CD4-positive, CD25-positive, alpha-beta regulatory T cell (primary cell): Measurements from ENCODE around the gene ETV1. TPM values are rescaled to one million over a fixed set of nuclear protein-coding genes. Genes with fewer than 3 reads are reported as not detected.

Source experiments
- ATAC-seq, 2 donors: fragments of 150-1000 bp; cut with Tn5 transposase; one replicate each; pipeline ENCODE4 v1.10.0; 2021; ENCODE audit warnings: low read depth in 2 of 2, moderate number of reproducible peaks in 2 of 2, moderate library complexity in 1 of 2
- DNase-seq, 3 donors: peaks; one replicate each; pipeline versions ENCODE4 v3.0.0 to v3.0.0-alpha.2; 2012 to 2022; ENCODE audit warnings: mixed read lengths in 1 of 3
- H3K27ac ChIP-seq: one replicate; pipeline ENCODE4 v1.7.0; 2013; ENCODE audit warnings: mild to moderate bottlenecking, low read length; ENCODE audit not compliant: insufficient read depth, poor library complexity, severe bottlenecking
- H3K27me3 ChIP-seq: one replicate; pipeline ENCODE4 v1.7.0; 2013; ENCODE audit warnings: low read length; ENCODE audit not compliant: control insufficient read depth, insufficient read depth
- H3K36me3 ChIP-seq: one replicate; pipeline ENCODE4 v1.7.0; 2013; ENCODE audit warnings: mild to moderate bottlenecking, low read length, moderate library complexity; ENCODE audit not compliant: control insufficient read depth, insufficient read depth
- H3K4me1 ChIP-seq: 2 replicates; pipeline ENCODE4 v1.7.0; 2013; ENCODE audit warnings: mild to moderate bottlenecking, low read length; ENCODE audit not compliant: insufficient read depth, control insufficient read depth, poor library complexity, severe bottlenecking
- H3K4me3 ChIP-seq: one replicate; pipeline ENCODE4 v1.7.0; 2013; ENCODE audit warnings: low read depth, mild to moderate bottlenecking, low read length, moderate library complexity
- H3K9me3 ChIP-seq, 2 experiments: 1 replicate in 1 of 2; 2 replicates in 1 of 2; pipeline ENCODE4 v1.7.0; 2013; ENCODE audit warnings: low read length in 2 of 2, mild to moderate bottlenecking in 1 of 2, moderate library complexity in 1 of 2; ENCODE audit not compliant: control insufficient read depth in 2 of 2
- H3K27ac Mint-ChIP-seq, 3 donors: one replicate each; pipeline ENCODE4 v1.8.0; 2020 to 2022; ENCODE audit warnings: mild to moderate bottlenecking in 3 of 3, mixed read lengths in 3 of 3, moderate library complexity in 2 of 3
- H3K27me3 Mint-ChIP-seq: one replicate; pipeline ENCODE4 v1.8.0; 2022; ENCODE audit warnings: mild to moderate bottlenecking, mixed read lengths
- H3K36me3 Mint-ChIP-seq: one replicate; pipeline ENCODE4 v1.8.0; 2020; ENCODE audit warnings: mixed read lengths
- H3K4me1 Mint-ChIP-seq, 4 donors: one replicate each; pipeline ENCODE4 v1.8.0; 2020 to 2022; ENCODE audit warnings: mixed read lengths in 4 of 4, mild to moderate bottlenecking in 1 of 4
- H3K4me3 Mint-ChIP-seq, 4 donors: one replicate each; pipeline ENCODE4 v1.8.0; 2020 to 2022; ENCODE audit warnings: mild to moderate bottlenecking in 4 of 4, mixed read lengths in 4 of 4, moderate library complexity in 3 of 4
- H3K9me3 Mint-ChIP-seq, 7 donors: one replicate each; pipeline ENCODE4 v1.8.0; 2020 to 2022; ENCODE audit warnings: mixed read lengths in 7 of 7, mild to moderate bottlenecking in 3 of 7, moderate library complexity in 2 of 7
- polyA plus RNA-seq, 4 donors: library from polyadenylated mRNA; unstranded; fragments of 300-500 nt; fragmentation: Illumina TruSeq; gene quantifications; one replicate each; pipeline ENCODE4 v1.2.3, GENCODE V29; 2021
- total RNA-seq: library from RNA; stranded (reverse); gene quantifications from one replicate; pipeline ENCODE4 v1.2.3, GENCODE V29; 2022

ETV1 gene
- total and polyA plus RNA-seq, 5 donors from 2014 or later, result 0.07 to 1.2 (median 0.48) TPM; not detected in 1

DNA sequence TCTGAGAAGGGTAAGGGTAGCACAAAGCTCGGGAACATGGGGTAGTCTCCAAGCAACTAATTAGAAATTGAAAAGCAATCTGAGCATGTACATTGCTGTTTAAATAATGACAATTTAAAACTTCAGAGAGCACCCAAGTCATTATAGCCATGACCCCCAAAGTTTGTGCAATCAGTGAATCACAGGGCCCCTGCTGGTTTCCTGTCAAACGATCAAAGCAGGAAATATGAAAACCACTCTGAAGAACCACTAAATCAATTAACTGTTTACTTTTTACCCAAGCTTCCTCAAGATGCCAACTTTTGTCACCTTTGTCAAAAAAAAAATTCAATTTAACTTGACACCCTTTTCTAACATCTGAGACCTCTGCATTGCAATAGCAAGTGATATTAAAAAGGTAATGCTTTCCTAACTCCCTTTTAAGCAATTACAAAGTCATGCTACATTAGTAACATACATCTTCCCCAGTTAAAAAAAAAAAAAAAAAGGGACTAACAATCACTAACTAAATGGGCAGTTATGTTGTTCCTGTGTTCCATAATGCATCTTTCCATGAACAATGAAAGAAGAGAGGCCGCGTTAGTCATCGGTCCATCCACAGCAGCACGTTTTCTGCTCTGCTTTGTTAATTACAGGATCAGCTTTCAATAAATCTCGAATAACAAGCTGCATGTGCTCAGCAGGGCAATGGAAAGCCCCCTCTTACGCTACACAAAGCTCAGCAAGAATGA lies 80.6 kb downstream of the ETV1 start:
- peak overlapping the region in 1 of 3 donors; percentile 72 for H3K27ac Mint-ChIP-seq
- H3K27me3 Mint-ChIP-seq, result no peaks in the 10 kb centered on the region
- no peaks in the 10 kb centered on the region for H3K36me3 Mint-ChIP-seq
- ATAC-seq (no peak), DNase-seq (peak in 2 of 3 donors; percentile 1 to 4)
- peak overlapping the region in 1 of 4 donors; percentile 2 for H3K4me3 Mint-ChIP-seq
- peaks cover 0 to 4% (median 0%) of the 10 kb centered on the region in 7 donors for H3K9me3 Mint-ChIP-seq
- Histone ChIP-seq H3K4me3 (peak overlapping the region; percentile 9), H3K4me1 (peaks cover 17% of the 10 kb centered on the region), H3K9me3 (no peaks in the 10 kb centered on the region), H3K36me3 (no peaks in the 10 kb centered on the region), H3K27ac (no peak overlapping the region), H3K27me3 (no peaks in the 10 kb centered on the region)
- peaks cover 5 to 35% (median 23%) of the 10 kb centered on the region in 4 donors for H3K4me1 Mint-ChIP-seq

DNA sequence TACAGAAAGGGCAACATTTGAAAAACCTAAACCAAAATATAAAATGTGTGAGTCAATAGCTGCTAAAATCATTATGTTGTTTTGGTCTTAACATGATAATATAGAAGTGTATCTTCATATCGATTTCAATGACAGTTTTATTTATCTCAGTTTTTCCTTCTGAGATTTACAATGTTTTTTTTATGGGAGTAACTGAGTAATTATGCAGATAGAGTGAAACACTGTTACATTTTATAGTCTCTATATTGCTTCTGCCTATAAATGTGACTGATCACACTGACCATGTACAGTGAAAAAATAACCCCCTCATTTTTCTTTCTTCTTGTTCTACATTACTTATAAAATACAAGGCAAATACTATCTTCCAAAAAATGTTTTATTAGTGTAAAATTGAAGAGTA lies 81.6 kb downstream of the ETV1 start:
- Mint-ChIP-seq H3K36me3 (no peaks in the 10 kb centered on the region), H3K4me1 (peaks cover 5 to 35% (median 23%) of the 10 kb centered on the region in 4 donors), H3K4me3 (no peak overlapping the region), H3K9me3 (peaks cover 0 to 4% (median 0%) of the 10 kb centered on the region in 7 donors), H3K27me3 (no peaks in the 10 kb centered on the region), H3K27ac (no peak overlapping the region)
- Histone ChIP-seq H3K27ac (no peak overlapping the region), H3K36me3 (no peaks in the 10 kb centered on the region), H3K4me3 (no peak overlapping the region), H3K9me3 (no peaks in the 10 kb centered on the region), H3K27me3 (no peaks in the 10 kb centered on the region), H3K4me1 (peaks cover 17% of the 10 kb centered on the region)
- no peak for DNase-seq
- ATAC-seq, result no peak

DNA sequence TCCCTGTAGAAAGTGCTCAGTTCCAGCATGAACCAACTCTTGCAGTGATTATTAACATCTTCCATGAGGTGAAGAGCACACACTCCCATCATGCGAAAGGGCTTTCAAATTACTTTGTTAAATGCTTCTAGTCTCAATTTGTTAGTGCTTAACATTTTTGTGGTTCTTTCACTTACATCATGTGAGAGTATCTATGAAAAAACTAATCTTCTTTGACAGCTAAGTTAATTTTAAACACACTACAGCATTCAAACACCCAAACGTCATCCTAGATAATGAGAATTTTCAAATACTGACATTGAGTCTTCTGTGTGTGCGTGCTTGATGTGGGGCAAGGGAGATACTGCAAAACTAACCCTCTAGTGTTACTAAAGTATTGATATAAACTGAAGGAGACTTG lies 84.8 kb downstream of the ETV1 start:
- no peaks in the 10 kb centered on the region for H3K9me3 ChIP-seq
- no peak overlapping the region for H3K27ac ChIP-seq
- H3K27me3 ChIP-seq, result no peaks in the 10 kb centered on the region
- no peak overlapping the region for H3K27ac Mint-ChIP-seq
- ATAC-seq (no peak), DNase-seq (no peak)
- peaks cover 5 to 21% (median 12%) of the 10 kb centered on the region in 4 donors for H3K4me1 Mint-ChIP-seq
- peaks cover 7% of the 10 kb centered on the region for H3K4me1 ChIP-seq
- H3K4me3 Mint-ChIP-seq, result no peak overlapping the region
- H3K4me3 ChIP-seq, result no peak overlapping the region
- no peaks in the 10 kb centered on the region for H3K36me3 Mint-ChIP-seq
- H3K27me3 Mint-ChIP-seq, result no peaks in the 10 kb centered on the region
- no peaks in the 10 kb centered on the region for H3K36me3 ChIP-seq
- H3K9me3 Mint-ChIP-seq, result peaks cover 0 to 4% (median 0%) of the 10 kb centered on the region in 7 donors

DNA sequence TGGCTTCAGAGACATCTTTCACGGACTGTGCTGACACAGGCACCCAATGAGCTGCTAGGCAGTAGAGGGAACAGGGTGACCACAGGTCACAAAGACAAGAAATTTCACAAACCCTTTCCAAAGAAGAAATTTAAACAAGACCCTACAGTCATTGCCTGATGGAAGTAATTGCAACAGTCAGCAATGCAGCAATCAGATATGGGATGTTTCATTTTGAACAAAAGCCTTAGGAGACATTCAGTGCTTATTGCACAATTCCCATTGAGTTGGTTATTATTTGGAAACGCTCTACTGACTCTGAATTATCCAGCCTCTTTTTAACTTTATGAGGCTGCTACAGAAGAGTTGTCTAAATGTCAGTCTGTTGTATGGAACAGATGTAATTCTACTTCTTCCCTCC lies 85.5 kb downstream of the ETV1 start:
- no peak overlapping the region for H3K27ac Mint-ChIP-seq
- Histone ChIP-seq H3K4me1 (peaks cover 7% of the 10 kb centered on the region), H3K4me3 (no peak overlapping the region), H3K36me3 (no peaks in the 10 kb centered on the region), H3K27ac (no peak overlapping the region), H3K9me3 (no peaks in the 10 kb centered on the region), H3K27me3 (no peaks in the 10 kb centered on the region)
- H3K27me3 Mint-ChIP-seq, result no peaks in the 10 kb centered on the region
- H3K4me1 Mint-ChIP-seq, result peaks cover 2 to 14% (median 10%) of the 10 kb centered on the region in 4 donors
- DNase-seq, result no peak
- H3K4me3 Mint-ChIP-seq, result no peak overlapping the region
- peaks cover 0 to 4% (median 0%) of the 10 kb centered on the region in 7 donors for H3K9me3 Mint-ChIP-seq
- H3K36me3 Mint-ChIP-seq, result no peaks in the 10 kb centered on the region
- no peak for ATAC-seq

DNA sequence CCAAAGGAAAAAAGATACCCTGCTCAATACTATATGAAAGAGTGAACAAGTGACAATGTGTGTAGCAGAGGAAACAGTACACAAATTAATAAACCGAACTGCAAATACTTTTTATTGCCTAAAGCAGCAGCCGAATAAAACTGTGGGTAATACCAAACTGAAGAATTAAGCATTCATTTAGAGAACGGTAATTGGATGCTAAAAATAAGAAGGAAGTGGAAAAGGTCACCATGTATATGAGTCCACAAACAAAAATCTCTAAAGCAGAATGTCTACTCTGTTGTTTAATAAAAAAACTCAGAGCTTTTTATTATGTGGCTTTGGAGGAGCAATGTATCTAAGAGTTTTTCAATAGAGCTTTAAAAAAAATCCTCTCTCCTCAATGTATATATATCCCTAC lies 87.9 kb downstream of the ETV1 start:
- Mint-ChIP-seq H3K36me3 (no peaks in the 10 kb centered on the region), H3K4me1 (peaks cover 0 to 6% (median 0%) of the 10 kb centered on the region in 4 donors), H3K27me3 (no peaks in the 10 kb centered on the region), H3K27ac (no peak overlapping the region), H3K4me3 (no peak overlapping the region), H3K9me3 (peaks cover 0 to 7% (median 0%) of the 10 kb centered on the region in 7 donors)
- H3K27me3 ChIP-seq, result no peaks in the 10 kb centered on the region
- ATAC-seq (no peak), DNase-seq (no peak)
- H3K36me3 ChIP-seq, result no peaks in the 10 kb centered on the region
- no peak overlapping the region for H3K4me3 ChIP-seq
- H3K9me3 ChIP-seq, result no peaks in the 10 kb centered on the region
- no peak overlapping the region for H3K27ac ChIP-seq
- no peaks in the 10 kb centered on the region for H3K4me1 ChIP-seq

DNA sequence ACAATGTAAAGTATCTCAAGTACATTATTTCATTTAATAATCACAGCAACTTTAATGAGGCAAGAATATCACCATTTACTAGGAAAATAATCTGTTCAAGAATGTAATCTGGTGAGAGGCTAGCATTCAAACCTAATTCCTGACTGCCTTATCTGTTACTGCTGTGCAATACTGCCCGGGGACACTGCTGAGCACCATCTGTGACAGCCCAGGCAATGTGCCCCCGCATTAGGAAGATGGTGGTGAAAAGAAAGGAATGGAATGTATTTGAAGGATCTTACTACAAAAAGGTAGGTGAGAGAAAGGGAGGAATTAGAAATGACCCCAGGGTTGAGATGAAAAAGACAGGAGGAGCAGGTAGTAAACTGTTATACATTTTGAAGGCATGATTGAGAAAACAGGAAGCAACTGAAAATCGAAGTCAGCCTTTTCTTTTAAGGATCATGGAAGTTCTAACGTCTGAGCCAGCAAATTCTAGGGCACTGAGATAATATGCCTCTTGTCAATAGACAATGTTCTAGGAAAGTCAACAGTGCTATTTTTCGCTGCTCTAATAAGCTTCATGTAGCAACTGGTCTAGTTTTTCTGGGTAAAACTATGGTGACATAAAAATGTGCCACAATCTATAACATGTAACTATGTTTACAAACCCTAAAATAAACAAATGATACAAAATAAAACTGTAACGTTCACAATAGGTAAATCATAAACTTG lies 90.4 kb downstream of the ETV1 start:
- H3K4me3 Mint-ChIP-seq, result no peak overlapping the region
- H3K27me3 Mint-ChIP-seq, result no peaks in the 10 kb centered on the region
- ATAC-seq, result no peak
- Histone ChIP-seq H3K4me1 (no peaks in the 10 kb centered on the region), H3K4me3 (no peak overlapping the region), H3K27ac (no peak overlapping the region), H3K36me3 (no peaks in the 10 kb centered on the region), H3K9me3 (no peaks in the 10 kb centered on the region), H3K27me3 (no peaks in the 10 kb centered on the region)
- no peaks in the 10 kb centered on the region for H3K36me3 Mint-ChIP-seq
- H3K27ac Mint-ChIP-seq, result no peak overlapping the region
- peaks cover 0 to 8% (median 0%) of the 10 kb centered on the region in 7 donors for H3K9me3 Mint-ChIP-seq
- no peak for DNase-seq
- H3K4me1 Mint-ChIP-seq, result no peaks in the 10 kb centered on the region

DNA sequence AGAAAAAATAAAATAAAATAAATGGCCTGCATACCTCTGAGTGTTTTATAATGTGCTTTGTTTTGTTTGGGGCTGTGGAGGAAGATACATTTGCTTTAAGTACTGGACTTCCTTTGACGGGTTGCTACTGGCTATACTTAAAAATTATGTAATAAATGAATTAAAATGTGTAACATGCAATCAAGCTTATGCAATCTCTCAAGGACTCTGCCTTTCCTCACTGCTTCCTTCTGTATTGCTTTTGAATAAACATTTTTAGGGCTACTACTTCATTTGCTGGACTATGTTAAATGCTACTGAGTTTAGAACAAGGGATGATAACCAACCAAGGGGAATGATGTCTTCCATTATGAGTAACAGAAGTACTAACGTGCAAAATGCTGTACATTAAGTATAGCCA lies 91.6 kb downstream of the ETV1 start:
- H3K36me3 Mint-ChIP-seq, result no peaks in the 10 kb centered on the region
- no peak overlapping the region for H3K27ac Mint-ChIP-seq
- H3K27ac ChIP-seq, result no peak overlapping the region
- no peaks in the 10 kb centered on the region for H3K4me1 Mint-ChIP-seq
- no peaks in the 10 kb centered on the region for H3K27me3 Mint-ChIP-seq
- no peak overlapping the region for H3K4me3 ChIP-seq
- H3K27me3 ChIP-seq, result no peaks in the 10 kb centered on the region
- no peaks in the 10 kb centered on the region for H3K36me3 ChIP-seq
- H3K9me3 ChIP-seq, result no peaks in the 10 kb centered on the region
- ATAC-seq, result no peak
- H3K9me3 Mint-ChIP-seq, result peaks cover 0 to 8% (median 0%) of the 10 kb centered on the region in 7 donors
- no peaks in the 10 kb centered on the region for H3K4me1 ChIP-seq
- DNase-seq, result no peak
- H3K4me3 Mint-ChIP-seq, result no peak overlapping the region
